ENCODE results near the gene KLK14. TPM values are rescaled to one million over a fixed set of nuclear protein-coding genes. Genes with fewer than 3 reads are reported as not detected.

KLK14 gene
- total and polyA plus RNA-seq, 10 of the 15 experiments (the other 5 are each of a cell fraction or from before 2014, with no cell fraction given) = not detected

DNA sequence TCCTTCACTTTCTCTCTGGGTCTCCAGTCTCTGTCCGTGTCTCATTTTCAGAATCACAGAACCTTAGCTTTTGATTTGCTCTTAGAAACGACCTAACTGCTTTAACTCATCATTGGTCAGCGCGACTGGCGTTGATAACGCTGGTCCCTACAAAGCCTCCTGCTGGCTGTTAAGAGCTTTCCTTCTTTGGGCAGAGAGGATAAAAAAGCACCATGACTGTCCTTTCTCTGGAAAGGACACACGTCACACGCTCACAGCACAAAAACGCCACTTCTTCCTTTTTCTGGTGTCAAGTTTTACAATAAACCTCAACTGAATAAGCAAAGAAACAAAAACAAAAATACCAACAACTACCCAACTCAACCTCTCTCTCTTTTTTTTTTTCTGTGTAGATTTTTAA, 46.2 kb downstream of the KLK14 start:
- no peak for DNase-seq (ENCODE audit: low read depth, low spot score)
- Histone ChIP-seq H3K4me1 (ENCODE audit: control insufficient read depth, insufficient read depth, low read length) (no peaks in the 10 kb centered on the region), H3K36me3 (ENCODE audit: control insufficient read depth in 2 of 2, insufficient read depth in 2 of 2, low read length in 1 of 2) (no peaks in the 10 kb centered on the region), H3K79me2 (ENCODE audit: control insufficient read depth, insufficient read depth, low read length) (no peaks in the 10 kb centered on the region), H3K4me3 (no peak overlapping the region), H3K27me3 (replicated peaks in 1 of 2; ENCODE audit: control insufficient read depth in 2 of 2, insufficient read depth in 2 of 2, low read length in 1 of 2) (no peaks in the 10 kb centered on the region; a peak in 1 of 4 replicates), H3K27ac (ENCODE audit: control insufficient read depth, insufficient read depth) (no peak overlapping the region), H3K9me3 (replicated peaks; ENCODE audit: control insufficient read depth, insufficient read depth, low read length) (no peaks in the 10 kb centered on the region), H4K20me1 (ENCODE audit: control insufficient read depth, insufficient read depth) (no peaks in the 10 kb centered on the region), H3K4me2 (ENCODE audit: control insufficient read depth, insufficient read depth) (no peak overlapping the region), H3K9ac (ENCODE audit: control insufficient read depth, insufficient read depth, low read length) (no peak overlapping the region), H2AFZ (ENCODE audit: control insufficient read depth, low read depth, low read length) (no peak overlapping the region)
- ChIA-PET RAD21 (ENCODE audit: unreplicated experiment) (no interaction called here), POLR2A (no interaction called here), SMC1A (ENCODE audit: uncharacterized antibody, unreplicated experiment) (no interaction called here), CTCF (no interaction called here)
- ATAC-seq = no peak
- no peak for FAIRE-seq
- intact Hi-C loops (cut with micrococcal nuclease; ENCODE audit: unreplicated experiment) (no loop called here), in situ Hi-C loops (cut with MboI) (no loop called here)
- WGBS (ENCODE audit: insufficient coverage, insufficient replicate concordance, low lambda C conversion rate, missing lambda C conversion rate) = 41% methylated on average over 9 of the region's 9 CpGs
- TF ChIP-seq RFX5 (IDR thresholded peaks at IDR 0.05; ENCODE audit: low read depth, low read length) (no peak), ZNF207 (IDR thresholded peaks at IDR 0.05; ENCODE audit: borderline replicate concordance) (no peak), EZH2 (IDR thresholded peaks at IDR 0.05; ENCODE audit: borderline replicate concordance, control insufficient read depth, low read depth, low read length) (no peak)
- TF ChIP-seq, protein P1, sequence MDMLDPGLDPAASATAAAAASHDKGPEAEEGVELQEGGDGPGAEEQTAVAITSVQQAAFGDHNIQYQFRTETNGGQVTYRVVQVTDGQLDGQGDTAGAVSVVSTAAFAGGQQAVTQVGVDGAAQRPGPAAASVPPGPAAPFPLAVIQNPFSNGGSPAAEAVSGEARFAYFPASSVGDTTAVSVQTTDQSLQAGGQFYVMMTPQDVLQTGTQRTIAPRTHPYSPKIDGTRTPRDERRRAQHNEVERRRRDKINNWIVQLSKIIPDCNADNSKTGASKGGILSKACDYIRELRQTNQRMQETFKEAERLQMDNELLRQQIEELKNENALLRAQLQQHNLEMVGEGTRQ (IDR thresholded peaks at IDR 0.05; ENCODE audit: borderline replicate concordance, low read depth, low read length) = no peak
- TF ChIP-seq, protein P2, sequence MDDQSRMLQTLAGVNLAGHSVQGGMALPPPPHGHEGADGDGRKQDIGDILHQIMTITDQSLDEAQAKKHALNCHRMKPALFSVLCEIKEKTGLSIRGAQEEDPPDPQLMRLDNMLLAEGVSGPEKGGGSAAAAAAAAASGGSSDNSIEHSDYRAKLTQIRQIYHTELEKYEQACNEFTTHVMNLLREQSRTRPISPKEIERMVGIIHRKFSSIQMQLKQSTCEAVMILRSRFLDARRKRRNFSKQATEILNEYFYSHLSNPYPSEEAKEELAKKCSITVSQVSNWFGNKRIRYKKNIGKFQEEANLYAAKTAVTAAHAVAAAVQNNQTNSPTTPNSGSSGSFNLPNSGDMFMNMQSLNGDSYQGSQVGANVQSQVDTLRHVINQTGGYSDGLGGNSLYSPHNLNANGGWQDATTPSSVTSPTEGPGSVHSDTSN (IDR thresholded peaks at IDR 0.05; ENCODE audit: insufficient replicate concordance, low read depth, low read length) = no peak
- no TSS peak for BruUV-seq (replicated peaks)

- in situ Hi-C loops (cut with MboI) = no loop called here
- no peak within 1 kb of the TSS for H3K4me3 ChIP-seq
- DNase-seq (ENCODE audit: low read depth, low spot score) (no peak), ATAC-seq (no peak), FAIRE-seq (no peak)
- H2AFZ ChIP-seq (ENCODE audit: control insufficient read depth, low read depth, low read length) = no peak within 1 kb of the TSS
- ChIA-PET SMC1A (ENCODE audit: uncharacterized antibody, unreplicated experiment) (no interaction called here), CTCF (no interaction called here), POLR2A (no interaction called here), RAD21 (ENCODE audit: unreplicated experiment) (no interaction called here)
- TF ChIP-seq ZNF207 (IDR thresholded peaks at IDR 0.05; ENCODE audit: borderline replicate concordance) = no peak
- intact Hi-C loops (cut with micrococcal nuclease; ENCODE audit: unreplicated experiment) = no loop called here
- 17% methylated on average over 11 of the region's 11 CpGs for WGBS (ENCODE audit: insufficient coverage, insufficient replicate concordance, low lambda C conversion rate, missing lambda C conversion rate)
- H3K36me3 ChIP-seq (ENCODE audit: control insufficient read depth in 2 of 2, insufficient read depth in 2 of 2, low read length in 1 of 2) = no peaks in the 10 kb centered on the region
- no peaks in the 10 kb centered on the region for H3K9me3 ChIP-seq (replicated peaks; ENCODE audit: control insufficient read depth, insufficient read depth, low read length)
- no peak within 1 kb of the TSS for H3K4me2 ChIP-seq (ENCODE audit: control insufficient read depth, insufficient read depth)
- BruUV-seq (replicated peaks) = no TSS peak
- H3K9ac ChIP-seq (ENCODE audit: control insufficient read depth, insufficient read depth, low read length) = no peak within 1 kb of the TSS
- H3K27ac ChIP-seq (ENCODE audit: control insufficient read depth, insufficient read depth) = no peak within 1 kb of the TSS
- no peaks in the 10 kb centered on the region for H4K20me1 ChIP-seq (ENCODE audit: control insufficient read depth, insufficient read depth)
- H3K4me1 ChIP-seq (ENCODE audit: control insufficient read depth, insufficient read depth, low read length) = no peaks in the 10 kb centered on the region
- H3K79me2 ChIP-seq (ENCODE audit: control insufficient read depth, insufficient read depth, low read length) = no peaks in the 10 kb centered on the region
- no peaks in the 10 kb centered on the region; a peak in 1 of 4 replicates for H3K27me3 ChIP-seq (replicated peaks in 1 of 2; ENCODE audit: control insufficient read depth in 2 of 2, insufficient read depth in 2 of 2, low read length in 1 of 2)
These were observed 48.0 kb downstream of the KLK14 start, which contains the start of gene KLK12 for GRCh38 chr19:51034704-51035103. Gene KLK12, minus strand, starts transcription at chr19:51035002. Its CDS starts 381 bp downstream, at chr19:51034621.
